ENCODE measurements around the gene KDM5B.

KDM5B gene

GRCh38 chr1:202685641-202686040, 122.6 kb downstream of the KDM5B start:
- no peak for DNase-seq (ENCODE audit: low spot score)

DNA sequence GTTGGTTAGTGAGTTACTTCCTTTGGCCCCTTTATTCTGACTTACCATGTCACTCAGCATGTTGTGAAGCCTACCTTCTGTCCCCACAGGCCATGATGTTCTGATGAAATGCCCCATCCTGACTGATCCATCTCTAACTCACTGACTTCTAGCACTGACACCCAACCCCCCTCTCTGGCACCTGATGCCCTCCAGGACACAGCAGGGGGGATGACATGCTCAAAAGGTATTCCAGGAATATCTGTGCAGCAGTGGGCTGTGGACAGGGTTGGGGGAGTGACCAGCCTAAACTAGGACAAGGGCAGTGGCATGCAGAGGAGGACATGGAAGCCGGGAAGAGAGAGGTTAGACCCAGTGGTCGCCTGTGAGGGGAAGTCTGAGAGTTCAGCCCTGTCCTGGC, 123.5 kb downstream of the KDM5B start:
- DNase-seq (ENCODE audit: low spot score), result no peak

GRCh38 chr1:202683029-202683428, 125.2 kb downstream of the KDM5B start:
- DNase-seq (ENCODE audit: low spot score), result no peak

DNA sequence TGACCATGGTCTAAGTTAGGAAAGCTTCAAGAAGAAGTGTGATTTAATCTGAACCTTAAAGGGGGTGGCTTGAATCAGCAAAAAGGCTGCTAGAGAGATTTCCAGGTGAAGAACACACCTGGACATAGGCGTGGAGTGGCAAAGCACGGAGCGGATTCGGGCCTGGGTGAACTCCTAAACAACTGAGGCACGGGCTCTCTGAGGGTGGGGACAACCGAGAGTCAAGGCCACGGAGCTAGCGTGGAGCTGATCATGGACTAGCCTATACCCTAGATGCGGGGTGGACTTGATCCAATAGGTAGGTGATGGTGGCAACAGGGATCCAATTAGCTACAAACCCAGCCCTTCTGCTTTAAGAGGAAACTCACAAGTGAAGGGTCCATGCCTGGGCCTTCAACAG, 125.7 kb downstream of the KDM5B start:
- DNase-seq (ENCODE audit: low spot score), result no peak

DNA sequence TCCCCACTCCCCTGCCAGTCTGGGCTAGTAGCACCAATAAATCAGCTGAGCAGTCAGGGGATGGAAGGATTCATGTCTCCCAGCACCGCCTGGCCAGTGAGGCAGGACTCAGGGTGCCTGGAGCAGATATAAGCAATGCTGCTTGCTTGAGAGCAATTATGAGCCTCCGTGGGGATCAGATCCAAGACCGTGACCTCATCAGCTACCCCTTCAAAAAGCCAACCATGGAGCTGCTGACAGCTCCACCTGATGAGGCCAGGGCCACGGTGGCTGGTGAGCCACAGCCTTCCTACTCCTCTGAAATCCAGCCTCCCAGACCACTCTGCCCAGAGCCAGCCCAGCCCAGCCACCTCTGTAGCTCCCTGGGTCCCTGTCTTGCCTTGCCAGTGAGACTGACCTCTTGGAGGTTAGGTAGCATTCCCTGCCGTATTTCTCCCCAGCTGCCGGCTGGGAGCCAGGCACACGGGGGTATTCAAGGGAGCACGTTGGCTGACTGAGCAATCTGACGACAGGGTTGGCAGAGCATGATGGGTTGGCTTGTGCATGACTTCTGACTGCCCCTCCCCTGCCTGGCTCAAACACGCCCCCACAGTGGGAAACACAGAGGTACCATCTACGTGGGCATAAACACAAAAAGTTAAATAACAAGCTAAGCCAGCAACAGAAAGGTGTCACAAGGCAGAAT, 126.3 kb downstream of the KDM5B start:
- no peak for DNase-seq (ENCODE audit: low spot score)

- DNase-seq (ENCODE audit: low spot score), result peak; percentile 74
Measured at GRCh38 chr1:202680586-202681352, 127.5 kb downstream of the KDM5B start.

- DNase-seq (ENCODE audit: low spot score), result no peak
Measured at GRCh38 chr1:202679406-202680177, 128.6 kb downstream of the KDM5B start.

- no peak for DNase-seq (ENCODE audit: low spot score)
Measured at GRCh38 chr1:202677433-202677832, 130.8 kb downstream of the KDM5B start.
